ENCODE data around the gene FSHB. TPM values are rescaled to one million over a fixed set of nuclear protein-coding genes. Genes with fewer than 3 reads are reported as not detected.

The FSHB gene
- not detected in 3 replicates for total RNA-seq (2021)
- not detected for Bru-seq, nascent RNA
- long read RNA-seq, experiment 1, result 0 reads
- long read RNA-seq, experiment 2, result 0 reads
- long read RNA-seq, experiment 3, result 0 reads

GRCh38 chr11:30230714-30231113, at the start of gene FSHB:
Gene FSHB (plus strand): TSS chr11:30231014. CDS start chr11:30231903, 889 bp downstream.
- Mint-ChIP-seq H3K27ac (no peak within 1 kb of the TSS), H3K27me3 (ENCODE audit: low read depth) (peaks cover 5% of the 10 kb centered on the region), H3K36me3 (peaks cover 9% of the 10 kb centered on the region), H3K4me1 (no peaks in the 10 kb centered on the region), H3K4me3 (no peak within 1 kb of the TSS), H3K9me3 (peaks cover 26% of the 10 kb centered on the region)
- DNase-seq (ENCODE audit: low spot score) (no peak), ATAC-seq (no peak)
- TF ChIP-seq IRF2 (CRISPR knock-in tag; IDR thresholded peaks at IDR 0.05; ENCODE audit: borderline replicate concordance, low read depth) (no peak), ZSCAN18 (CRISPR knock-in tag; IDR thresholded peaks at IDR 0.05) (no peak)
- CTCF ChIA-PET, result interaction anchor here (0.7 to 1.2 kb wide), 2 partner anchors 11 to 34 kb away, joined by 4 to 5 read pairs; no protein-coding TSS in a partner anchor
- POLR2A ChIA-PET, result no interaction called here

- H3K4me3 Mint-ChIP-seq, result no peak overlapping the region
- no peaks in the 10 kb centered on the region for H3K4me1 Mint-ChIP-seq
- ChIA-PET POLR2A (no interaction called here), CTCF (interaction anchor here (1.2 kb wide), 1 partner anchor 44 kb away, joined by 4 read pairs; no protein-coding TSS in a partner anchor)
- DNase-seq (ENCODE audit: low spot score), result no peak
- no peak for ATAC-seq
- H3K27me3 Mint-ChIP-seq (ENCODE audit: low read depth), result peaks cover 12% of the 10 kb centered on the region
- peaks cover 16% of the 10 kb centered on the region for H3K36me3 Mint-ChIP-seq
- no peak overlapping the region for H3K27ac Mint-ChIP-seq
- peaks cover 62% of the 10 kb centered on the region for H3K9me3 Mint-ChIP-seq
- no peak for TF ChIP-seq E2F5 (CRISPR knock-in tag; IDR thresholded peaks at IDR 0.05)
- TF ChIP-seq ELF4 (CRISPR knock-in tag; IDR thresholded peaks at IDR 0.05; ENCODE audit: low read depth), result no peak
- no peak for TF ChIP-seq USF1 (CRISPR knock-in tag; IDR thresholded peaks at IDR 0.05)
- no peak for TF ChIP-seq KAT7 (CRISPR knock-in tag; IDR thresholded peaks at IDR 0.05; ENCODE audit: borderline replicate concordance)
- no peak for TF ChIP-seq CREM (CRISPR knock-in tag; IDR thresholded peaks at IDR 0.05)
- no peak for TF ChIP-seq STAT6 (CRISPR knock-in tag; conservative IDR thresholded peaks at IDR 0.05; ENCODE audit: low read depth)
- no peak for TF ChIP-seq SOX15 (CRISPR knock-in tag; IDR thresholded peaks at IDR 0.05)
- no peak for TF ChIP-seq JAZF1 (CRISPR knock-in tag; IDR thresholded peaks at IDR 0.05)
- no peak for TF ChIP-seq USF2 (CRISPR knock-in tag; IDR thresholded peaks at IDR 0.05)
- TF ChIP-seq ATF1 (CRISPR knock-in tag; IDR thresholded peaks at IDR 0.05), result no peak
- TF ChIP-seq AFF4 (CRISPR knock-in tag; IDR thresholded peaks at IDR 0.05; ENCODE audit: borderline replicate concordance), result no peak
- TF ChIP-seq SP1 (CRISPR knock-in tag; conservative IDR thresholded peaks at IDR 0.05), result no peak
- no peak for TF ChIP-seq TP53 (CRISPR knock-in tag; IDR thresholded peaks at IDR 0.05)
- TF ChIP-seq ZNF532 (CRISPR knock-in tag; IDR thresholded peaks at IDR 0.05; ENCODE audit: borderline replicate concordance), result no peak
Observed at GRCh38 chr11:30186748-30187147, 44.1 kb upstream of the FSHB start.
